OCI-LY7 (cell line): ENCODE results near the gene SCLY. TPM values are rescaled to one million over a fixed set of nuclear protein-coding genes. Genes with fewer than 3 reads are reported as not detected.
"Not testable (repeated sequence)": the region's sequence is repeated elsewhere in the genome, so short reads cannot be mapped to it uniquely, and the experiment has no call there.

Experiments
- BruUV-seq: library from RNA; stranded (reverse); fragments of 400-500 nt; replicated peaks from 2 replicates; lab custom pipeline; 2021; lab: Mats Ljungman, UMichigan
- CTCF ChIA-PET: fragments of 300-600 bp; sonication (Branson Sonifier 250); formaldehyde crosslinking; loops from one replicate; lab custom pipeline; 2022; ENCODE audit warnings: antibody characterized with exemption; ENCODE audit not compliant: unreplicated experiment; lab: Charles Lee
- POLR2A ChIA-PET: fragments of 300-600 bp; sonication (Branson Sonifier 250); formaldehyde crosslinking; loops from one replicate; lab custom pipeline; 2022; ENCODE audit warnings: antibody characterized with exemption; lab: Charles Lee
- DNase-seq: peaks from one replicate; pipeline ENCODE4 v3.0.0-alpha.2; 2015; ENCODE audit warnings: low spot score
- H2AFZ ChIP-seq: fragments of 200-600 bp; sonication (generic), shearing (Covaris generic); 2 replicates; pipeline ENCODE4 v1.6.1; 2014; ENCODE audit warnings: mild to moderate bottlenecking, antibody characterized with exemption, low read length, moderate library complexity
- H3K27ac ChIP-seq: fragments of 200-600 bp; sonication (generic); 2 replicates; pipeline ENCODE4 v1.5.1; 2014; ENCODE audit warnings: mixed run types, low read depth, mild to moderate bottlenecking, moderate library complexity, low read length, inconsistent platforms; ENCODE audit not compliant: poor library complexity, severe bottlenecking
- H3K36me3 ChIP-seq: fragments of 200-600 bp; sonication (generic); 2 replicates; pipeline ENCODE4 v1.6.1; 2014; ENCODE audit warnings: mild to moderate bottlenecking, antibody characterized with exemption, low read length, moderate library complexity, mixed read lengths; ENCODE audit not compliant: insufficient read depth
- H3K4me1 ChIP-seq: fragments of 200-600 bp; sonication (generic); 2 replicates; pipeline ENCODE4 v1.5.1; 2014; ENCODE audit warnings: mild to moderate bottlenecking, low read length; ENCODE audit not compliant: insufficient read depth, poor library complexity, severe bottlenecking
- H3K4me2 ChIP-seq: fragments of 200-600 bp; sonication (generic); 2 replicates; pipeline ENCODE4 v1.6.1; 2014; ENCODE audit warnings: mild to moderate bottlenecking, low read length
- H3K4me3 ChIP-seq: fragments of 200-600 bp; sonication (generic); 2 replicates; pipeline ENCODE4 v1.5.1; 2014; ENCODE audit warnings: mild to moderate bottlenecking, low read depth, low read length; ENCODE audit not compliant: poor library complexity, severe bottlenecking
- H3K79me2 ChIP-seq: fragments of 200-600 bp; sonication (generic); 2 replicates; pipeline ENCODE4 v1.6.1; 2016; ENCODE audit warnings: low read depth, mild to moderate bottlenecking, low read length, moderate library complexity, mixed read lengths; ENCODE audit not compliant: insufficient read depth
- H3K9me2 ChIP-seq: fragments of 200-600 bp; sonication (generic); 2 replicates; pipeline ENCODE4 v1.6.1; 2016; ENCODE audit warnings: mild to moderate bottlenecking, low read length, mixed read lengths; ENCODE audit not compliant: insufficient read depth
- H3K9me3 ChIP-seq: fragments of 200-600 bp; sonication (generic); 2 replicates; pipeline ENCODE4 v1.6.1; 2014; ENCODE audit warnings: mild to moderate bottlenecking, mixed run types, low read length, mixed read lengths
- H4K20me1 ChIP-seq: fragments of 200-600 bp; sonication (generic); 2 replicates; pipeline ENCODE4 v1.6.1; 2014; ENCODE audit warnings: mild to moderate bottlenecking, antibody characterized with exemption, low read length, moderate library complexity, mixed read lengths; ENCODE audit not compliant: insufficient read depth
- EZH2phosphoT487 ChIP-seq: fragments of 200-600 bp; sonication (generic); IDR thresholded peaks from 2 replicates; pipeline ENCODE4 v1.6.1; 2018; ENCODE audit warnings: low read depth, borderline replicate concordance, mild to moderate bottlenecking, mixed run types, antibody characterized with exemption, low read length, moderate library complexity, mixed read lengths
- intact Hi-C: fragments of 100-400 bp; cut with micrococcal nuclease; formaldehyde crosslinking; loops from one replicate; pipeline ENCODE4 v1.10.0; 2022; ENCODE audit not compliant: unreplicated experiment
- total RNA-seq, 2 experiments: library from RNA; depleted of rRNA in 1 of 2; stranded (reverse); fragments of >200 nt in 1 of 2; shearing (Covaris generic) in 1 of 2; gene quantifications; 2 replicates each; pipeline ENCODE4 v1.2.3, GENCODE V29; 2014 to 2022
- TF ChIP-seq, protein P1 (sequence below): fragments of 200-600 bp; sonication (generic); conservative IDR thresholded peaks from 2 replicates; pipeline ENCODE4 v1.5.1; 2014; ENCODE audit warnings: mild to moderate bottlenecking, antibody characterized with exemption, low read length, moderate library complexity, mixed read lengths

The SCLY gene
- total RNA-seq, 2 experiments from 2014 or later: 29.9 to 41.7 TPM

DNA sequence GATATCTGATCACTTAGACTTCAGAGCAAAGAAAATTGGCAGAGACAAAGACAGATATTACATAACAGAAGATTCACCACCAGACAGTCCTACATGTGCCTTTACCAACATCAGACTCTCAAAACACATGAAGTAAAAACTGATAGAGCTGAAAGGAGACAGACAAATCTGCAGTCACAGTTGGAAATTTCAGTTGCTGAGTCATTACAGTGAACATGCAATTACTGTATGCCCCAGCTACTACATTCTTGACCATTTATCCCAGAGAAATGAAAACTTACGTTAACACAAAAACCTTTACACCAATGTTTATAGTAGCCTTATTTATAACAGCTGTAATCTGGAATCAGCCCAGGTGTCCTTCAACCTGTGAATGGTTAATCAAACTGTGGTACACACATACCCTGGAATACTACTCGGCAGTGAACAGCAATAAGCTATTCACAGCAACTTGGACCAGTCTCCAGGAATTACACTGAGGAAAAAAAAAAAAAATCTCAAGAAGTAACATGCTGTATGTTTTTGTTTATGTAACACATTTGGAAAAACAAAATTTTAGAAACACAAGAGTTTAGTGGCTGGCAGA, 7.5 kb upstream of the SCLY start:
- POLR2A ChIA-PET: interaction anchor here (0.7 kb wide), 1 partner anchor 55 kb away, joined by 5 read pairs; no protein-coding TSS in a partner anchor
- intact Hi-C loops: no loop called here
- no peaks in the 10 kb centered on the region for H4K20me1 ChIP-seq
- H2AFZ ChIP-seq: no peak overlapping the region
- no peak for DNase-seq
- H3K4me2 ChIP-seq: no peak overlapping the region
- no peak overlapping the region for H3K4me3 ChIP-seq
- no peaks in the 10 kb centered on the region for H3K9me3 ChIP-seq
- no peaks in the 10 kb centered on the region for H3K9me2 ChIP-seq
- H3K4me1 ChIP-seq: peaks cover 6% of the 10 kb centered on the region
- CTCF ChIA-PET: no interaction called here
- no peaks in the 10 kb centered on the region for H3K36me3 ChIP-seq
- no peaks in the 10 kb centered on the region for H3K79me2 ChIP-seq
- no peak overlapping the region for H3K27ac ChIP-seq
- TF ChIP-seq EZH2phosphoT487: no peak
- TF ChIP-seq, protein P1, sequence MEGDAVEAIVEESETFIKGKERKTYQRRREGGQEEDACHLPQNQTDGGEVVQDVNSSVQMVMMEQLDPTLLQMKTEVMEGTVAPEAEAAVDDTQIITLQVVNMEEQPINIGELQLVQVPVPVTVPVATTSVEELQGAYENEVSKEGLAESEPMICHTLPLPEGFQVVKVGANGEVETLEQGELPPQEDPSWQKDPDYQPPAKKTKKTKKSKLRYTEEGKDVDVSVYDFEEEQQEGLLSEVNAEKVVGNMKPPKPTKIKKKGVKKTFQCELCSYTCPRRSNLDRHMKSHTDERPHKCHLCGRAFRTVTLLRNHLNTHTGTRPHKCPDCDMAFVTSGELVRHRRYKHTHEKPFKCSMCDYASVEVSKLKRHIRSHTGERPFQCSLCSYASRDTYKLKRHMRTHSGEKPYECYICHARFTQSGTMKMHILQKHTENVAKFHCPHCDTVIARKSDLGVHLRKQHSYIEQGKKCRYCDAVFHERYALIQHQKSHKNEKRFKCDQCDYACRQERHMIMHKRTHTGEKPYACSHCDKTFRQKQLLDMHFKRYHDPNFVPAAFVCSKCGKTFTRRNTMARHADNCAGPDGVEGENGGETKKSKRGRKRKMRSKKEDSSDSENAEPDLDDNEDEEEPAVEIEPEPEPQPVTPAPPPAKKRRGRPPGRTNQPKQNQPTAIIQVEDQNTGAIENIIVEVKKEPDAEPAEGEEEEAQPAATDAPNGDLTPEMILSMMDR: no peak
- BruUV-seq: no TSS peak

- H4K20me1 ChIP-seq: no peaks in the 10 kb centered on the region
- H3K4me1 ChIP-seq: peaks cover 15% of the 10 kb centered on the region
- ChIA-PET CTCF (no interaction called here), POLR2A (no interaction called here)
- TF ChIP-seq, protein P1: no peak
- TF ChIP-seq EZH2phosphoT487: no peak
- no peak overlapping the region for H3K27ac ChIP-seq
- no TSS peak for BruUV-seq
- intact Hi-C loops: no loop called here
- 0 out of 2 replicates have a peak, but pooled peaks cover 5% of the 10 kb centered on the region for H3K79me2 ChIP-seq
- H3K4me2 ChIP-seq: no peak overlapping the region
- no peaks in the 10 kb centered on the region for H3K36me3 ChIP-seq
- no peak overlapping the region for H2AFZ ChIP-seq
- H3K9me3 ChIP-seq: no peaks in the 10 kb centered on the region
- no peak for DNase-seq
- H3K4me3 ChIP-seq: no peak overlapping the region
- no peaks in the 10 kb centered on the region for H3K9me2 ChIP-seq
These were observed 5.0 kb upstream of the SCLY start for GRCh38 chr2:238055841-238056240.

DNA sequence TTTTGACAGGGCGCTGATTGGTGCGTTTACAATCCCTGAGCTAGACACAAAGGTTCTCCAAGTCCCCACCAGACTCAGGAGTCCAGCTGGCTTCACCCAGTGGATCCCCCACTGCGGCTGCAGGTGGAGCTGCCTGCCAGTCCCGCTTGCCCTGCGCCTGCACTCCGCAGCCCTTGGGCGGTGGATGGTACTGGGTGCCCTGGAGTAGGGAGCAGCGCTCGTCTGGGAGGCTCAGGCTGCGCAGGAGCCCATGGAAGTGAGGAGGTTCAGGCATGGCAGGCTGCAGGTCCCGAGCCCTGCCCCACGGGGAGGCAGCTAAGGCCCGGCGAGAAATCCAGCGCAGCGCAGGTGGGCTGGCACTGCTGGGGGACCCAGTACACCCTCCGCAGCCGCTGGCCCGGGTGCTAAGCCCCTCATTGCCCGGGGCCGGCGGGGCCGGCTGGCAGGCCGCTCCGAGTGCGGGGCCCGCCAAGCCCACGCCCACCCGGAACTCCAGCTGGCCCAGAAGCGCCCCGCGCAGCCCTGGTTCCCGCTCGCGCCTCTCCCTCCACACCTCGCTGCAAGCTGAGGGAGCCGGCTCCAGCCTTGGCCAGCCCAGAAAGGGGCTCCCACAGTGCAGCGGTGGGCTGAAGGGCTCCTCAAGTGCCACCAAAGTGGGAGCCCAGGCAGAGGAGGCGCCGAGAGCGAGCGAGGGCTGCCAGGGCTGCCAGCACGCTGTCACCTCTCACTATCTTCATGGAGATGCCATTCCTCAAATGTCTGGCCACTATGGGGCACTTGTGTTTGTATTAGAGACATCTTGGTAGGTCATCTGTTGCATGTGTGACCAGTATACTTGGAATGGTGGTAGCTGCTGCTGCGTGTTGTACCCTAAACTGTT, 2.9 kb upstream of the SCLY start:
- BruUV-seq, H3K4me2 ChIP-seq, H4K20me1 ChIP-seq, CTCF ChIA-PET, POLR2A ChIA-PET, intact Hi-C loops, H3K27ac ChIP-seq, H3K4me3 ChIP-seq, DNase-seq, H3K36me3 ChIP-seq, H2AFZ ChIP-seq, H3K9me2 ChIP-seq, H3K9me3 ChIP-seq: not testable (repeated sequence)
- Histone ChIP-seq H3K4me1 (peaks cover 29% of the 10 kb centered on the region), H3K79me2 (peaks cover 14% of the 10 kb centered on the region; the same call in 1 of the 2 replicates)
